K562 (cell line): Measurements from ENCODE around the gene ARMC12. TPM values are rescaled to one million over a fixed set of nuclear protein-coding genes. Genes with fewer than 3 reads are reported as not detected.

ENCODE experiments used
- ATF4 ChIP-seq: fragments of 450-650 bp; formaldehyde crosslinking; IDR thresholded peaks from 2 replicates; pipeline ENCODE4 v1.4.0; 2022; ENCODE audit warnings: mild to moderate bottlenecking, moderate library complexity
- CBFA2T2 ChIP-seq: fragments of 450-650 bp; conservative IDR thresholded peaks from 2 replicates; pipeline ENCODE4 v1.6.1; 2017; ENCODE audit warnings: mild to moderate bottlenecking
- CTCF ChIP-seq, 3 experiments: IDR thresholded peaks in 2 of 3; conservative IDR thresholded peaks in 1 of 3; 2 replicates each; pipeline ENCODE4 v1.5.1; 2011 to 2012; ENCODE audit warnings: low read length in 3 of 3, mild to moderate bottlenecking in 3 of 3, control low read depth in 2 of 3, improper control_type of control experiment in 1 of 3, inconsistent platforms in 1 of 3, low read depth in 1 of 3, mixed read lengths in 1 of 3, moderate library complexity in 1 of 3; ENCODE audit not compliant: insufficient read depth in 2 of 3
- EP300 ChIP-seq: IDR thresholded peaks from 2 replicates; pipeline ENCODE4 v1.6.1; 2012; ENCODE audit warnings: low read length, improper control_type of control experiment
- EP400 ChIP-seq: fragments of 450-650 bp; IDR thresholded peaks from 2 replicates; pipeline ENCODE4 v1.6.1; 2017; ENCODE audit warnings: antibody characterized with exemption, mild to moderate bottlenecking, moderate library complexity
- FOXA3 ChIP-seq, 2 experiments: fragments of 450-650 bp in 1 of 2; sonication (generic) in 1 of 2; formaldehyde crosslinking; IDR thresholded peaks in 1 of 2; conservative IDR thresholded peaks in 1 of 2; 2 replicates each; pipeline versions ENCODE4 v1.4.0 to v1.8.0; 2020 to 2022; ENCODE audit warnings: mild to moderate bottlenecking in 2 of 2, missing genetic modification reagents in 1 of 2
- GTF2F1 ChIP-seq: IDR thresholded peaks from 2 replicates; pipeline ENCODE4 v1.6.1; 2011; ENCODE audit warnings: low read depth, low read length, improper control_type of control experiment
- MAZ ChIP-seq, 2 experiments: fragments of 450-650 bp in 1 of 2; sonication (generic) in 1 of 2; formaldehyde crosslinking; IDR thresholded peaks in 1 of 2; conservative IDR thresholded peaks in 1 of 2; 2 replicates each; pipeline versions ENCODE4 v1.4.0 to v1.5.0; 2020; ENCODE audit warnings: mild to moderate bottlenecking in 1 of 2, missing genetic modification reagents in 1 of 2
- MITF ChIP-seq: IDR thresholded peaks from 2 replicates; pipeline ENCODE4 v1.6.1; 2014; ENCODE audit warnings: antibody characterized with exemption
- NRF1 ChIP-seq, 2 experiments: fragments of 450-650 bp; IDR thresholded peaks in 1 of 2; conservative IDR thresholded peaks in 1 of 2; 2 replicates each; pipeline ENCODE4 v1.6.1; 2014; ENCODE audit warnings: mild to moderate bottlenecking in 2 of 2
- OTX1 ChIP-seq: fragments of 450-650 bp; formaldehyde crosslinking; IDR thresholded peaks from 2 replicates; pipeline ENCODE4 v1.4.0; 2022; ENCODE audit warnings: mild to moderate bottlenecking
- RNF219 ChIP-seq: fragments of 250-450 bp; sonication (Bioruptor Pico); IDR thresholded peaks from 2 replicates; pipeline ENCODE4 v1.5.0; 2022; ENCODE audit warnings: mild to moderate bottlenecking
- SRSF3 ChIP-seq: fragments of 200-400 bp; formaldehyde crosslinking; IDR thresholded peaks from 2 replicates; pipeline ENCODE4 v1.6.1; 2016; ENCODE audit warnings: mild to moderate bottlenecking, low read length, moderate library complexity; ENCODE audit not compliant: insufficient read depth
- ZBTB17 ChIP-seq: fragments of 450-650 bp; formaldehyde crosslinking; IDR thresholded peaks from 2 replicates; pipeline ENCODE4 v1.4.0; 2020; ENCODE audit warnings: mild to moderate bottlenecking
- ZEB2 ChIP-seq: fragments of 450-650 bp; IDR thresholded peaks from 2 replicates; pipeline ENCODE4 v1.6.1; 2016
- ZNF507 ChIP-seq: conservative IDR thresholded peaks from 2 replicates; pipeline ENCODE4 v1.6.1; 2017; ENCODE audit warnings: missing genetic modification characterization, missing compliant biosample characterization
- polyA plus RNA-seq, 8 experiments: library from polyadenylated mRNA; depleted of rRNA in 4 of 8; stranded (reverse) in 5 of 8; unstranded in 3 of 8; fragments of >200 nt; fragmentation: Nextera tagmentation in 2 of 8; fragmentation: Illumina TruSeq in 1 of 8; extraction: Ambion mirVana in 2 of 8; extraction: Trizol in 1 of 8; gene quantifications; 2 replicates each; pipeline versions ENCODE4 v1.2.1 to v1.2.3, GENCODE V29; 2011 to 2014; ENCODE audit warnings: inconsistent platforms in 1 of 8, missing spikeins in 1 of 8
- total RNA-seq, 7 experiments: library from RNA; depleted of rRNA in 6 of 7; stranded (reverse); fragments of >200 nt in 6 of 7; fragmentation: Illumina TruSeq in 2 of 7; extraction: Trizol in 2 of 7; gene quantifications; 2 replicates each; pipeline versions ENCODE4 v1.2.1 to v1.2.3, GENCODE V29; 2011 to 2021; ENCODE audit warnings: low replicate concordance in 1 of 7
- TF ChIP-seq, protein P1 (sequence below): sonication (generic); formaldehyde crosslinking; IDR thresholded peaks from 2 replicates; pipeline ENCODE4 v1.8.0; 2023; ENCODE audit warnings: missing genetic modification reagents, mild to moderate bottlenecking, borderline replicate concordance

The ARMC12 gene
- total and polyA plus RNA-seq, 9 of the 15 experiments (the other 6 are each of a cell fraction or from before 2014, with no cell fraction given) = 0.09 to 0.58 (median 0.31) TPM; not detected in 3

- no peak for TF ChIP-seq CTCF (IDR thresholded peaks at IDR 0.05 in 2 of 3, conservative IDR thresholded peaks at IDR 0.05 in 1 of 3; ENCODE audit: insufficient read depth in 2 of 3, low read depth in 1 of 3, low read length in 3 of 3)
- TF ChIP-seq, protein P1, sequence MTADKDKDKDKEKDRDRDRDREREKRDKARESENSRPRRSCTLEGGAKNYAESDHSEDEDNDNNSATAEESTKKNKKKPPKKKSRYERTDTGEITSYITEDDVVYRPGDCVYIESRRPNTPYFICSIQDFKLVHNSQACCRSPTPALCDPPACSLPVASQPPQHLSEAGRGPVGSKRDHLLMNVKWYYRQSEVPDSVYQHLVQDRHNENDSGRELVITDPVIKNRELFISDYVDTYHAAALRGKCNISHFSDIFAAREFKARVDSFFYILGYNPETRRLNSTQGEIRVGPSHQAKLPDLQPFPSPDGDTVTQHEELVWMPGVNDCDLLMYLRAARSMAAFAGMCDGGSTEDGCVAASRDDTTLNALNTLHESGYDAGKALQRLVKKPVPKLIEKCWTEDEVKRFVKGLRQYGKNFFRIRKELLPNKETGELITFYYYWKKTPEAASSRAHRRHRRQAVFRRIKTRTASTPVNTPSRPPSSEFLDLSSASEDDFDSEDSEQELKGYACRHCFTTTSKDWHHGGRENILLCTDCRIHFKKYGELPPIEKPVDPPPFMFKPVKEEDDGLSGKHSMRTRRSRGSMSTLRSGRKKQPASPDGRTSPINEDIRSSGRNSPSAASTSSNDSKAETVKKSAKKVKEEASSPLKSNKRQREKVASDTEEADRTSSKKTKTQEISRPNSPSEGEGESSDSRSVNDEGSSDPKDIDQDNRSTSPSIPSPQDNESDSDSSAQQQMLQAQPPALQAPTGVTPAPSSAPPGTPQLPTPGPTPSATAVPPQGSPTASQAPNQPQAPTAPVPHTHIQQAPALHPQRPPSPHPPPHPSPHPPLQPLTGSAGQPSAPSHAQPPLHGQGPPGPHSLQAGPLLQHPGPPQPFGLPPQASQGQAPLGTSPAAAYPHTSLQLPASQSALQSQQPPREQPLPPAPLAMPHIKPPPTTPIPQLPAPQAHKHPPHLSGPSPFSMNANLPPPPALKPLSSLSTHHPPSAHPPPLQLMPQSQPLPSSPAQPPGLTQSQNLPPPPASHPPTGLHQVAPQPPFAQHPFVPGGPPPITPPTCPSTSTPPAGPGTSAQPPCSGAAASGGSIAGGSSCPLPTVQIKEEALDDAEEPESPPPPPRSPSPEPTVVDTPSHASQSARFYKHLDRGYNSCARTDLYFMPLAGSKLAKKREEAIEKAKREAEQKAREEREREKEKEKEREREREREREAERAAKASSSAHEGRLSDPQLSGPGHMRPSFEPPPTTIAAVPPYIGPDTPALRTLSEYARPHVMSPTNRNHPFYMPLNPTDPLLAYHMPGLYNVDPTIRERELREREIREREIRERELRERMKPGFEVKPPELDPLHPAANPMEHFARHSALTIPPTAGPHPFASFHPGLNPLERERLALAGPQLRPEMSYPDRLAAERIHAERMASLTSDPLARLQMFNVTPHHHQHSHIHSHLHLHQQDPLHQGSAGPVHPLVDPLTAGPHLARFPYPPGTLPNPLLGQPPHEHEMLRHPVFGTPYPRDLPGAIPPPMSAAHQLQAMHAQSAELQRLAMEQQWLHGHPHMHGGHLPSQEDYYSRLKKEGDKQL (CRISPR knock-in tag) = no peak
- TF ChIP-seq ATF4 (CRISPR knock-in tag) = no peak
- TF ChIP-seq GTF2F1 = no peak
- TF ChIP-seq RNF219 (CRISPR knock-in tag) = no peak
- no peak for TF ChIP-seq ZBTB17 (CRISPR knock-in tag)
- TF ChIP-seq NRF1 (conservative IDR thresholded peaks at IDR 0.05 in 1 of 2, IDR thresholded peaks at IDR 0.05 in 1 of 2) = no peak
- TF ChIP-seq FOXA3 (CRISPR knock-in tag; conservative IDR thresholded peaks at IDR 0.05 in 1 of 2, IDR thresholded peaks at IDR 0.05 in 1 of 2) = no peak
- no peak for TF ChIP-seq SRSF3
- no peak for TF ChIP-seq OTX1 (CRISPR knock-in tag)
- no peak for TF ChIP-seq MAZ (CRISPR knock-in tag; conservative IDR thresholded peaks at IDR 0.05 in 1 of 2, IDR thresholded peaks at IDR 0.05 in 1 of 2)
- no peak for TF ChIP-seq CBFA2T2
- 0 out of 2 replicates have a peak, but pooled peaks have one; percentile 17 for TF ChIP-seq EP400
- peak; percentile 47; the same call in 1 of the 2 replicates for TF ChIP-seq EP300
- TF ChIP-seq ZNF507 (tag) = no peak
- TF ChIP-seq MITF = no peak
- no peak for TF ChIP-seq ZEB2
Measured at GRCh38 chr6:35694462-35694861, 42.4 kb upstream of the ARMC12 start (continued).
